ENCODE measurements around the gene NPPA.
"Not testable (repeated sequence)": the region's sequence is repeated elsewhere in the genome, so short reads cannot be mapped to it uniquely, and the experiment has no call there.

- not testable (repeated sequence) for TF ChIP-seq POLR2A (IDR thresholded peaks at IDR 0.05; ENCODE audit: low read length); GATA1 (IDR thresholded peaks at IDR 0.05; ENCODE audit: low read depth, low read length)
Measured at GRCh38 chr1:11803924-11804665, 43.5 kb downstream of the NPPA start.
